Vagina (tissue), 2 donors: Measurements from ENCODE around the gene LIFR. TPM values are rescaled to one million over a fixed set of nuclear protein-coding genes. Genes with fewer than 3 reads are reported as not detected.
A peak's percentile ranks its signal among the peaks of the same experiment; 100 is the strongest.

Source experiments
- DNase-seq, 2 donors: peaks; one replicate each; pipeline ENCODE4 v3.0.0-alpha.2; 2017; ENCODE audit errors: extremely low spot score in 2 of 2
- H3K27ac ChIP-seq: fragments of 200-600 bp; sonication (generic); one replicate; pipeline ENCODE4 v1.5.1; 2019
- H3K27me3 ChIP-seq: fragments of 200-600 bp; sonication (generic); one replicate; pipeline ENCODE4 v1.5.1; 2019
- H3K36me3 ChIP-seq, 2 donors: fragments of 200-600 bp; sonication (generic); one replicate each; pipeline ENCODE4 v1.5.1; 2017 to 2019
- H3K4me1 ChIP-seq: fragments of 200-600 bp; sonication (generic); one replicate; pipeline ENCODE4 v1.5.1; 2019
- H3K4me3 ChIP-seq, 2 donors: fragments of 200-600 bp; sonication (generic); 1 replicate in 1 of 2; 2 replicates in 1 of 2; pipeline ENCODE4 v1.5.1; 2016 to 2019
- H3K9me3 ChIP-seq: fragments of 200-600 bp; sonication (generic); one replicate; pipeline ENCODE4 v1.5.1; 2019
- CTCF ChIP-seq, 3 experiments: fragments of 450-650 bp in 2 of 3; fragments of 200-600 bp in 1 of 3; sonication (generic) in 1 of 3; IDR thresholded peaks; one replicate each; pipeline ENCODE4 v1.5.1; 2017 to 2019; ENCODE audit warnings: antibody characterized with exemption in 3 of 3, mild to moderate bottlenecking in 2 of 3, moderate library complexity in 2 of 3
- POLR2A ChIP-seq, 2 donors: fragments of 450-650 bp; IDR thresholded peaks; one replicate each; pipeline ENCODE4 v1.6.1; 2017; ENCODE audit warnings: antibody characterized with exemption in 2 of 2, mild to moderate bottlenecking in 2 of 2, moderate library complexity in 2 of 2
- POLR2AphosphoS5 ChIP-seq, 2 donors: sonication (generic); formaldehyde crosslinking; IDR thresholded peaks; one replicate each; pipeline ENCODE4 v1.9.0; 2017; ENCODE audit warnings: antibody characterized with exemption in 2 of 2, mild to moderate bottlenecking in 2 of 2, low read depth in 1 of 2; ENCODE audit not compliant: insufficient read depth in 1 of 2
- intact Hi-C: fragments of 100-400 bp; cut with DNase I; formaldehyde crosslinking; loops from one replicate; pipeline ENCODE4 v1.15.1; 2023
- total RNA-seq: library from RNA; depleted of rRNA; stranded (reverse); fragments of >200 nt; gene quantifications from one replicate; pipeline ENCODE4 v1.2.3, GENCODE V29; 2016

Gene LIFR
- total RNA-seq, 1 donor from 2014 or later: 63.3 TPM

GRCh38 chr5:38450627-38451026, 105.8 kb downstream of the LIFR start:
- no peaks in the 10 kb centered on the region for H3K27me3 ChIP-seq

GRCh38 chr5:38448568-38449350, 107.7 kb downstream of the LIFR start:
- no peak overlapping the region for H3K4me3 ChIP-seq
- TF ChIP-seq CTCF (IDR thresholded peaks at IDR 0.05): no peak
- TF ChIP-seq POLR2A (IDR thresholded peaks at IDR 0.05): no peak
- TF ChIP-seq POLR2AphosphoS5 (IDR thresholded peaks at IDR 0.05; ENCODE audit: insufficient read depth in 1 of 2, low read depth in 1 of 2): no peak
- no peaks in the 10 kb centered on the region for H3K27me3 ChIP-seq
- peak overlapping the region; percentile 24 for H3K27ac ChIP-seq
- intact Hi-C loops: loop anchor here (5.0 to 10.0 kb wide), 2 partner anchors 359 to 626 kb away; partner anchors contain the start of gene RICTOR
- H3K4me1 ChIP-seq: peaks cover 23% of the 10 kb centered on the region
- DNase-seq: no peak
- H3K9me3 ChIP-seq: no peaks in the 10 kb centered on the region
- no peaks in the 10 kb centered on the region for H3K36me3 ChIP-seq

More at GRCh38 chr5:38450627-38451026, 105.8 kb downstream of the LIFR start:
- DNase-seq: peak in 1 of 2 donors; percentile 64
- intact Hi-C loops: no loop called here
- TF ChIP-seq CTCF (IDR thresholded peaks at IDR 0.05) (no peak), POLR2A (IDR thresholded peaks at IDR 0.05) (no peak), POLR2AphosphoS5 (IDR thresholded peaks at IDR 0.05; ENCODE audit: insufficient read depth in 1 of 2, low read depth in 1 of 2) (no peak)
- H3K27ac ChIP-seq: no peak overlapping the region
- H3K4me1 ChIP-seq: peaks cover 23% of the 10 kb centered on the region
- H3K36me3 ChIP-seq: no peaks in the 10 kb centered on the region
- no peaks in the 10 kb centered on the region for H3K9me3 ChIP-seq
- H3K4me3 ChIP-seq: no peak overlapping the region

GRCh38 chr5:38447786-38448185, 108.7 kb downstream of the LIFR start:
- H3K27me3 ChIP-seq: no peaks in the 10 kb centered on the region
- no peaks in the 10 kb centered on the region for H3K36me3 ChIP-seq
- no peak for DNase-seq
- no peak overlapping the region for H3K4me3 ChIP-seq
- H3K9me3 ChIP-seq: no peaks in the 10 kb centered on the region
- H3K27ac ChIP-seq: peak overlapping the region; percentile 24
- peaks cover 23% of the 10 kb centered on the region for H3K4me1 ChIP-seq
- TF ChIP-seq POLR2A (IDR thresholded peaks at IDR 0.05) (no peak), POLR2AphosphoS5 (IDR thresholded peaks at IDR 0.05; ENCODE audit: insufficient read depth in 1 of 2, low read depth in 1 of 2) (peak in 1 of 2 donors; percentile 37), CTCF (IDR thresholded peaks at IDR 0.05) (no peak)
- intact Hi-C loops: loop anchor here (5.0 to 10.0 kb wide), 2 partner anchors 360 to 627 kb away; partner anchors contain the start of gene RICTOR

- no peaks in the 10 kb centered on the region for H3K36me3 ChIP-seq
- no peaks in the 10 kb centered on the region for H3K9me3 ChIP-seq
- DNase-seq: no peak
- no peak overlapping the region for H3K4me3 ChIP-seq
- TF ChIP-seq CTCF (IDR thresholded peaks at IDR 0.05) (no peak), POLR2A (IDR thresholded peaks at IDR 0.05) (no peak), POLR2AphosphoS5 (IDR thresholded peaks at IDR 0.05; ENCODE audit: insufficient read depth in 1 of 2, low read depth in 1 of 2) (no peak)
- H3K27ac ChIP-seq: peak overlapping the region; percentile 33
- H3K4me1 ChIP-seq: peaks cover 23% of the 10 kb centered on the region
- no peaks in the 10 kb centered on the region for H3K27me3 ChIP-seq
- intact Hi-C loops: loop anchor here (5.0 to 10.0 kb wide), 2 partner anchors 360 to 628 kb away; partner anchors contain the start of gene RICTOR
These were observed 109.4 kb downstream of the LIFR start for GRCh38 chr5:38447056-38447455.
